Lung (tissue), 12 donors: Measurements from ENCODE around the gene PLA2G15. TPM values are rescaled to one million over a fixed set of nuclear protein-coding genes. Genes with fewer than 3 reads are reported as not detected.
A peak's percentile ranks its signal among the peaks of the same experiment; 100 is the strongest.

Experiments
- ATAC-seq: fragments of 200-7000 bp; cut with Tn5 transposase; one replicate; pipeline ENCODE4 v1.9.1; 2020; ENCODE audit warnings: moderate number of reproducible peaks; ENCODE audit not compliant: insufficient read depth, low FRiP score
- DNase-seq, 3 donors: peaks; one replicate each; pipeline ENCODE4 v3.0.0-alpha.2; 2013 to 2017
- H3K27ac ChIP-seq, 2 donors: one replicate each; pipeline ENCODE4 v1.5.1; 2013; ENCODE audit warnings: mild to moderate bottlenecking in 2 of 2, moderate library complexity in 2 of 2, control low read depth in 1 of 2, inconsistent platforms in 1 of 2, low read depth in 1 of 2, low read length in 1 of 2
- H3K27me3 ChIP-seq, 3 donors: one replicate each; pipeline ENCODE4 v1.5.1; 2013; ENCODE audit warnings: low read length in 2 of 3; ENCODE audit not compliant: control insufficient read depth in 3 of 3, insufficient read depth in 3 of 3
- H3K36me3 ChIP-seq, 4 donors: one replicate each; pipeline ENCODE4 v1.5.1; 2013; ENCODE audit warnings: low read length in 4 of 4, mild to moderate bottlenecking in 1 of 4, moderate library complexity in 1 of 4; ENCODE audit not compliant: control insufficient read depth in 4 of 4, insufficient read depth in 4 of 4
- H3K4me1 ChIP-seq, 5 donors: one replicate each; pipeline ENCODE4 v1.5.1; 2013; ENCODE audit warnings: low read length in 5 of 5, mild to moderate bottlenecking in 2 of 5, moderate library complexity in 1 of 5; ENCODE audit not compliant: control insufficient read depth in 5 of 5, insufficient read depth in 5 of 5
- H3K4me3 ChIP-seq: one replicate; pipeline ENCODE4 v1.5.1; 2013; ENCODE audit warnings: mild to moderate bottlenecking, control low read depth, moderate library complexity
- H3K9ac ChIP-seq, 2 donors: one replicate each; pipeline ENCODE4 v1.5.1; 2013; ENCODE audit warnings: low read length in 2 of 2, control low read depth in 1 of 2; ENCODE audit not compliant: insufficient read depth in 1 of 2
- H3K9me3 ChIP-seq, 4 donors: one replicate each; pipeline ENCODE4 v1.5.1; 2013; ENCODE audit warnings: low read length in 3 of 4, mild to moderate bottlenecking in 1 of 4, moderate library complexity in 1 of 4; ENCODE audit not compliant: control insufficient read depth in 4 of 4, insufficient read depth in 3 of 4
- WGBS, 2 donors: extraction: QIAGEN DNeasy Blood & Tissue Kit; methylation state at CpG; one replicate each; pipeline ENCODE4 v1.1.7; 2013; 5-methylcytosine and 5-hydroxymethylcytosine counted together
- polyA plus RNA-seq, 2 donors: library from polyadenylated mRNA; stranded (reverse); fragments of 200-250 nt; gene quantifications; one replicate each; pipeline ENCODE4 v1.2.1, GENCODE V29; 2013
- total RNA-seq, 2 donors: library from RNA; depleted of rRNA in 1 of 2; stranded (reverse); fragments of >200 nt in 1 of 2; gene quantifications; one replicate each; pipeline ENCODE4 v1.2.1, GENCODE V29; 2014 to 2021
- TF ChIP-seq, protein P1 (sequence below): IDR thresholded peaks from 2 replicates; pipeline ENCODE4 v1.5.1; 2012; ENCODE audit warnings: mild to moderate bottlenecking; ENCODE audit errors: control extremely low read depth, extremely low read depth
- donor health status: control.
- donor health status: control.
- donor health status: Bipolar disorder and iron deficiency.
- donor health status: healthy.
- donor health status: DM: yes; HTN: yes; CAD: no.

The PLA2G15 gene
- total and polyA plus RNA-seq, 4 donors: 11.0 to 42.4 (median 19.6) TPM

DNA sequence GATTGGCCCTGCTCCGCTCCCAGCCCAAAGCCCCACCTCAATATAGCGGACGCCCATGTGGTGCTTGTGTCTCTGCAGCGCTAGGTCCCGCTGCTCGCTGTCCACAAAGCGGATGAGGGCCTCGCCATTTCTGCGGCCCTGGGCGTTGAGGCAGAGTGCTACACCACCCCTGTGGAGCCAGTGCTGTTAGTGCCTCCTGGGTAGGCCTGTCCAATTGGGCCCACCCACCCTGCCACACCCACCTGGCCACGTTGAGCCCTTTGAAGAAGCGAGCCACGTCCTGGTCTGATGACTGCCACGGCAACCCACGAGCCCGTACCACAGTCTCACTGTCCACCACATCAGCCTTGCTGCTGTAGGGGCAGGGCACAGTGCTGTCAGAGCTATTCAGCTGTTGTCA is 12.8 kb upstream of the PLA2G15 start:
- DNase-seq (no peak), ATAC-seq (no peak)
- WGBS, 2 donors: 77 to 83% methylated on average over 16 of the region's 16 CpGs
- no peak overlapping the region for H3K27ac ChIP-seq
- TF ChIP-seq, protein P1, sequence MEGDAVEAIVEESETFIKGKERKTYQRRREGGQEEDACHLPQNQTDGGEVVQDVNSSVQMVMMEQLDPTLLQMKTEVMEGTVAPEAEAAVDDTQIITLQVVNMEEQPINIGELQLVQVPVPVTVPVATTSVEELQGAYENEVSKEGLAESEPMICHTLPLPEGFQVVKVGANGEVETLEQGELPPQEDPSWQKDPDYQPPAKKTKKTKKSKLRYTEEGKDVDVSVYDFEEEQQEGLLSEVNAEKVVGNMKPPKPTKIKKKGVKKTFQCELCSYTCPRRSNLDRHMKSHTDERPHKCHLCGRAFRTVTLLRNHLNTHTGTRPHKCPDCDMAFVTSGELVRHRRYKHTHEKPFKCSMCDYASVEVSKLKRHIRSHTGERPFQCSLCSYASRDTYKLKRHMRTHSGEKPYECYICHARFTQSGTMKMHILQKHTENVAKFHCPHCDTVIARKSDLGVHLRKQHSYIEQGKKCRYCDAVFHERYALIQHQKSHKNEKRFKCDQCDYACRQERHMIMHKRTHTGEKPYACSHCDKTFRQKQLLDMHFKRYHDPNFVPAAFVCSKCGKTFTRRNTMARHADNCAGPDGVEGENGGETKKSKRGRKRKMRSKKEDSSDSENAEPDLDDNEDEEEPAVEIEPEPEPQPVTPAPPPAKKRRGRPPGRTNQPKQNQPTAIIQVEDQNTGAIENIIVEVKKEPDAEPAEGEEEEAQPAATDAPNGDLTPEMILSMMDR: no peak
- no peak overlapping the region for H3K9ac ChIP-seq
- peaks cover 0 to 22% (median 2%) of the 10 kb centered on the region in 4 donors for H3K36me3 ChIP-seq
- peaks cover 0 to 16% (median 16%) of the 10 kb centered on the region in 3 donors for H3K27me3 ChIP-seq
- no peak overlapping the region for H3K4me3 ChIP-seq
- H3K9me3 ChIP-seq: no peaks in the 10 kb centered on the region
- H3K4me1 ChIP-seq: peaks cover 2 to 25% (median 11%) of the 10 kb centered on the region in 5 donors

DNA sequence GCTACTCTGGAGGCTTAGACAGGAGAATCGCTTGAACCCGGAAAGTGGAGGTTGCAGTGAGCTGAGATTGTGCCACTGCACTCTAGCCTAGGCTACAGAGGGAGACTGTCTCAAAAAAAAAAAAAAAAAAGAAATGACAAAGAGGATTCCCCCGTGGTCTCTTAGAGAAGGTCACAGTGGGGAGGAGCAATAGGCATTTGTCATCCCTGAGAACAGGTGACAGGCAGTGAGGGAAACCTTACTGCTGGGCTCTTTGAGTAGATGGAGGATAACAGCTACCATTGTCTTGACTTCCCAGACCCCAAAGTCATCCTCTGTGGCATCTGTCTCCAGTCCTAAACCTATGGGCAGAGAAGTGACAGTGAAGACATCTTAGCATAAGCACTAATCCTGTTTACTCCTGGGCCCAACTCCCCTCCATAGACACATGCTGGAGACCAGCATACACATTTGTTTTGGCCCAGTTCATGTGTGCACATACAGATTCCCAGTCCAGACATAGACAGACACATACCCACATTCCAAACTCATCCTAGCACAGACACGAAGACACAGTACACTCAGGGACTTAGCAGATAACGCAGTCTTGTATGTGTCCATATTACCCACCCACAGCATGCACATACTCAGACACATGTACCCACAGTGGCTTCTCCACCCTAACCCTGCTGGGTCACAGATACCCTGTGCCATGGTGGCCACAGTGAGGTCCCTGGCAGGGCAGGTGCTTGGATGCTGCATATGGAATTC is 11.9 kb upstream of the PLA2G15 start:
- TF ChIP-seq, protein P1: no peak
- no peak for ATAC-seq
- H3K27ac ChIP-seq: peak overlapping the region in 1 of 2 donors; percentile 57
- no peaks in the 10 kb centered on the region for H3K9me3 ChIP-seq
- DNase-seq: no peak
- H3K4me1 ChIP-seq: peaks cover 4 to 28% (median 11%) of the 10 kb centered on the region in 5 donors
- H3K4me3 ChIP-seq: no peak overlapping the region
- peaks cover 0 to 16% (median 16%) of the 10 kb centered on the region in 3 donors for H3K27me3 ChIP-seq
- H3K36me3 ChIP-seq: peaks cover 0 to 20% (median 2%) of the 10 kb centered on the region in 4 donors
- no peak overlapping the region for H3K9ac ChIP-seq
- 73% methylated on average over 5 of the region's 5 CpGs for WGBS, 2 donors

DNA sequence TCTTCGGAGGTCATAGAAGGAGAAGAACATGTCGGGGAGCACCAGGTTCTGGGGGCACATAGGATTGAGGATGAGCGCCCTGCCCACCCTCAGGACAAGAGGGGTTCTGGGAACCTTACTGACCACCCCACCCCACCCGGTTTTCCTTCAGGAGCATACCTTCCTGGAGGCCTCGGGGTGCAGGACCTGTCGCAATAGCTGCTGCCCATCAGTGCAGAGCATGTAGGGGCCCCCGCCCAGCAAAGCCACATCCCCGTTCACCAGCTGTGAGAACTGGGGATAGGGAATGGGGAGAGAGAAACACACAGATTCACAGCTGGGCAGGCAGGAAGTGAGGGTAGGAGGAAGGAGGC is 11.4 kb upstream of the PLA2G15 start:
- H3K9ac ChIP-seq: no peak overlapping the region
- TF ChIP-seq, protein P1: no peak
- no peak overlapping the region for H3K4me3 ChIP-seq
- no peak for DNase-seq
- no peaks in the 10 kb centered on the region for H3K9me3 ChIP-seq
- ATAC-seq: no peak
- peaks cover 4 to 28% (median 13%) of the 10 kb centered on the region in 5 donors for H3K4me1 ChIP-seq
- 51 to 52% methylated on average over 8 of the region's 8 CpGs for WGBS, 2 donors
- H3K27me3 ChIP-seq: peaks cover 0 to 16% (median 16%) of the 10 kb centered on the region in 3 donors
- H3K36me3 ChIP-seq: peaks cover 0 to 18% (median 2%) of the 10 kb centered on the region in 4 donors
- peak overlapping the region in 1 of 2 donors; percentile 57 for H3K27ac ChIP-seq
